Tibial artery (tissue), 4 donors: ENCODE measurements around the gene SLC10A6.

Source experiments
- DNase-seq, 2 donors: peaks; one replicate each; pipeline ENCODE4 v3.0.0-alpha.2; 2019
- H3K27ac ChIP-seq, 2 donors: fragments of 200-600 bp; sonication (generic) in 1 of 2; 1 replicate in 1 of 2; 2 replicates in 1 of 2; pipeline ENCODE4 v1.5.1; 2018 to 2019; ENCODE audit warnings: mild to moderate bottlenecking in 1 of 2
- H3K27me3 ChIP-seq, 2 donors: fragments of 200-600 bp; sonication (generic) in 1 of 2; one replicate each; pipeline versions ENCODE4 v1.5.1 to v1.6.0; 2016 to 2019
- H3K36me3 ChIP-seq, 3 donors: fragments of 200-600 bp; sonication (generic) in 2 of 3; one replicate each; pipeline ENCODE4 v1.5.1; 2016 to 2019; ENCODE audit warnings: mild to moderate bottlenecking in 2 of 3
- H3K4me1 ChIP-seq, 4 donors: fragments of 200-600 bp; sonication (generic) in 2 of 4; 1 replicate in 3 of 4; 2 replicates in 1 of 4; pipeline ENCODE4 v1.5.1; 2016 to 2019
- H3K4me3 ChIP-seq, 2 donors: fragments of 200-600 bp; sonication (generic) in 1 of 2; 1 replicate in 1 of 2; 2 replicates in 1 of 2; pipeline ENCODE4 v1.5.1; 2018 to 2019; ENCODE audit warnings: mild to moderate bottlenecking in 2 of 2
- H3K9me3 ChIP-seq, 3 donors: fragments of 200-600 bp; sonication (generic) in 1 of 3; one replicate each; pipeline ENCODE4 v1.5.1; 2016 to 2019
- CTCF ChIP-seq, 2 experiments: fragments of 200-600 bp in 1 of 2; fragments of 450-650 bp in 1 of 2; IDR thresholded peaks; one replicate each; pipeline ENCODE4 v1.5.1; 2017 to 2019; ENCODE audit warnings: antibody characterized with exemption in 2 of 2, mild to moderate bottlenecking in 1 of 2, moderate library complexity in 1 of 2
- intact Hi-C: fragments of 100-400 bp; cut with DNase I; formaldehyde crosslinking; loops from one replicate; pipeline ENCODE4 v1.15.0; 2023; ENCODE audit warnings: low total_unique reads

The SLC10A6 gene

GRCh38 chr4:86856896-86857295 is 7.7 kb upstream of the SLC10A6 start:
- intact Hi-C loops: no loop called here
- no peak for DNase-seq
- no peaks in the 10 kb centered on the region for H3K27me3 ChIP-seq
- no peak overlapping the region for H3K4me3 ChIP-seq
- no peak for TF ChIP-seq CTCF (IDR thresholded peaks at IDR 0.05)
- H3K9me3 ChIP-seq: no peaks in the 10 kb centered on the region
- H3K36me3 ChIP-seq: no peaks in the 10 kb centered on the region
- H3K4me1 ChIP-seq: no peaks in the 10 kb centered on the region
- H3K27ac ChIP-seq: no peak overlapping the region

DNA sequence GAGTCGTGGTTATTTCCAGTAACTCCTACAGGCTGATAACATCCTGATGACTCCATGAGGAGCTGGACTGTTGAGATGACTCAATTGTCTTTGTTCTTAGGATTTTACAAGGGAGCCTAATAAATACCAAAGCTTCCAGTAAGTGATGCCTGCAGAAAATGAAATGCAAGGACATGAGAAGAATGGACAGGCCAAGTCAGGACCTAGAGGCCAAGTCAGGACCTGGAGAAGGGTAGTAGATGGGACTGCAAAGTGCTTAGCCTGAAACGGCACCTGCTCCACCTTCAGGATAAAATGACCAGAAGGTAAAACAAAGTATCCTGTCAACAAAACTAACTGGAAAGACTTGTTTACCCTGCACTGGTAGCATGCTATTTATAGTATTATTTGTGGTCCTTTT is 6.4 kb upstream of the SLC10A6 start:
- Histone ChIP-seq H3K9me3 (no peaks in the 10 kb centered on the region), H3K4me1 (no peaks in the 10 kb centered on the region), H3K36me3 (no peaks in the 10 kb centered on the region), H3K27me3 (no peaks in the 10 kb centered on the region), H3K4me3 (no peak overlapping the region), H3K27ac (no peak overlapping the region)
- intact Hi-C loops: no loop called here
- DNase-seq: no peak
- TF ChIP-seq CTCF (IDR thresholded peaks at IDR 0.05): no peak

DNA sequence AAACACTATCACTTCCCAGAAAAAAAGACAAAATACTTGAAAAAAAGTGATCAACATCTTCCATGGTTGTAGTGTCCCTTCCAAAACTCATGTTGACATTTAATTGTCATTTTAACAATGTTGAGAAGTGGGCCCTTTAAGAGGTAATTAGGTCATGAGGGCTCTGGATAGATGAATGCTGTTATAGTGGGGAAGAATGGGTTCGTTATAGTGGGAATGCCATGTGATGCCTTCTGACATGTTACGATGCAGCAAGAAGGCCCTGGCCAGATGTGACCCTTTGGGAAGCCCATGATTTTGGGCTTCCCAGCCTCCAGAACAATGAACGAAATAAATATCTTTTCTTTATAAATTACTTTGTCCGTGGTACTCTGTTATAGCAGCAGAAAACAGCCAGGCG is 4.0 kb upstream of the SLC10A6 start:
- TF ChIP-seq CTCF (IDR thresholded peaks at IDR 0.05): no peak
- H3K27ac ChIP-seq: no peak overlapping the region
- intact Hi-C loops: no loop called here
- peaks cover 0 to 5% (median 0%) of the 10 kb centered on the region in 4 donors for H3K4me1 ChIP-seq
- DNase-seq: no peak
- H3K36me3 ChIP-seq: no peaks in the 10 kb centered on the region
- no peak overlapping the region for H3K4me3 ChIP-seq
- H3K27me3 ChIP-seq: no peaks in the 10 kb centered on the region
- no peaks in the 10 kb centered on the region for H3K9me3 ChIP-seq

DNA sequence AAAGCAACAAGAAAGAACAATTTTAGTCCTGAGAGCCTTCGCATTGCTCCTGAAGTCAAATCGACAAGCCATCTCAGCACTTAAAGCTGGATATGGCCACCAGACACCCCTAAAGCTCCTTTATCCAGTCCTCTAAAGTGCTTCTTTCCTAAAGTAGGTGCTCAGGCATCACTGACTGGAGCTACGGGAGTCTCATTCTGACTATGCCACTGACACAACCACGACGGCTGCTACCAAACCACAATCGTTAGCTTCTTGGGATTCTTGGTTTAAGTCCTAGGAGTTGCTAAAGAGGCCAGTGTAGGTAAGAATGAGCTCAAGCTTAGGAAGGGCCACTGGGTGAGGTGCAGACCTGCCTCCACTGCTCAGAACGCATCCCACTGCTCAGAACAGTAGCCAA is 1.0 kb downstream of the SLC10A6 start:
- intact Hi-C loops: no loop called here
- Histone ChIP-seq H3K27me3 (no peaks in the 10 kb centered on the region), H3K36me3 (no peaks in the 10 kb centered on the region), H3K27ac (no peak overlapping the region), H3K9me3 (no peaks in the 10 kb centered on the region), H3K4me1 (peaks cover 0 to 5% (median 0%) of the 10 kb centered on the region in 4 donors), H3K4me3 (peak overlapping the region; percentile 3 to 10)
- TF ChIP-seq CTCF (IDR thresholded peaks at IDR 0.05): no peak
- DNase-seq: no peak

DNA sequence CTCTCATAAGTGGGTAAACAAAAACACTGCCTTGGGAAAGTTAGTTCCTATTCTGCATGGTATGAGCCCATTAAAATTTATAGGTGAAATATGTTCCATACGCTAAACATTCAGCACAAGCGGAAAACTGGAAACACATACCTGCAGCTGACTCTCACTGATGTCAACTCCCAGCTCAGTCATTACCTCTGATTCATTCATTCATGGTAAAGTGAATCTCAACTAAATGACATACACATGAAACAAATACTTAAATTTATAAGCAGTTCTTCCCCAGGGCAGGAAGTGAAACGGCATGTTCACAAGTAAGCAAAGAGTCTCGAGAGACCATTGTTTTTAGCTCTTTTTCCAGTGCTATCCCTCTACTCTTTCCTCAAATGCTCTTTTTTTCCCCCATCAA is 1.6 kb downstream of the SLC10A6 start:
- Histone ChIP-seq H3K9me3 (no peaks in the 10 kb centered on the region), H3K27me3 (no peaks in the 10 kb centered on the region), H3K4me3 (peak overlapping the region in 1 of 2 donors; percentile 3), H3K36me3 (no peaks in the 10 kb centered on the region), H3K27ac (no peak overlapping the region), H3K4me1 (peaks cover 0 to 5% (median 0%) of the 10 kb centered on the region in 4 donors)
- TF ChIP-seq CTCF (IDR thresholded peaks at IDR 0.05): no peak
- no peak for DNase-seq
- intact Hi-C loops: no loop called here

DNA sequence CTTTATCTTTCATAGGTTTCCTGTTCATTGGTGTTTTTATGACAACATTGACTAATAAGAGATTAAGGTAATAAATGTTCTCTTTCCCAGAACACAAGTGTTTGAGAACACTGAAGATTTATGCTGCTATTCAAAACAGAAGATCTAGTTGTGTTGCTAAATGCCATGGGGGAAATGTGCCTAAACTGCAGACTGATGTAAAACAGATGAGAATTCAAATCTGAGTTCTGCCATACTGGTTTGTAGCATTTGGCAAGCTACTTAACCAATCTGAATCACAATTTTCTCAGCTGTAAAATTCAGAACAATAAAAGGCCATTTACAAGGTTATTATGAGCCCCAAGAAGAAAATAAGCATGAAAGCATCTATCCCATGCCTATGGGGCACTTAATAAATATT is 2.3 kb downstream of the SLC10A6 start:
- no peak for TF ChIP-seq CTCF (IDR thresholded peaks at IDR 0.05)
- H3K9me3 ChIP-seq: no peaks in the 10 kb centered on the region

More for the DNA sequence above, 2.3 kb downstream of the SLC10A6 start:
- intact Hi-C loops: no loop called here
- no peak overlapping the region for H3K27ac ChIP-seq
- H3K4me1 ChIP-seq: peaks cover 0 to 5% (median 0%) of the 10 kb centered on the region in 4 donors
- H3K4me3 ChIP-seq: no peak overlapping the region
- no peaks in the 10 kb centered on the region for H3K36me3 ChIP-seq
- no peaks in the 10 kb centered on the region for H3K27me3 ChIP-seq
- DNase-seq: no peak
